Suprapubic skin (tissue), 4 donors: ENCODE data around the gene PPY. TPM values are rescaled to one million over a fixed set of nuclear protein-coding genes. Genes with fewer than 3 reads are reported as not detected.
"Not testable (repeated sequence)": the region's sequence is repeated elsewhere in the genome, so short reads cannot be mapped to it uniquely, and the experiment has no call there.

Experiments
- DNase-seq, 2 donors: peaks; one replicate each; pipeline ENCODE4 v3.0.0-alpha.2; 2019; ENCODE audit warnings: low spot score in 2 of 2
- H3K27ac ChIP-seq: fragments of 200-600 bp; sonication (generic); one replicate; pipeline ENCODE4 v1.5.1; 2019
- H3K27me3 ChIP-seq: fragments of 200-600 bp; sonication (generic); one replicate; pipeline ENCODE4 v1.5.1; 2019
- H3K36me3 ChIP-seq: fragments of 200-600 bp; sonication (generic); one replicate; pipeline ENCODE4 v1.5.1; 2019
- H3K4me1 ChIP-seq: fragments of 200-600 bp; sonication (generic); one replicate; pipeline ENCODE4 v1.5.1; 2019
- H3K4me3 ChIP-seq: fragments of 200-600 bp; sonication (generic); one replicate; pipeline ENCODE4 v1.5.1; 2019; ENCODE audit warnings: mild to moderate bottlenecking
- H3K9me3 ChIP-seq: fragments of 200-600 bp; sonication (generic); one replicate; pipeline ENCODE4 v1.5.1; 2019
- CTCF ChIP-seq, 2 donors: fragments of 200-600 bp in 1 of 2; fragments of 450-650 bp in 1 of 2; sonication (generic) in 1 of 2; IDR thresholded peaks; one replicate each; pipeline ENCODE4 v1.5.1; 2016 to 2019; ENCODE audit warnings: antibody characterized with exemption in 2 of 2, mild to moderate bottlenecking in 1 of 2, moderate library complexity in 1 of 2
- EP300 ChIP-seq: sonication (generic); formaldehyde crosslinking; IDR thresholded peaks from one replicate; pipeline ENCODE4 v1.6.1; 2017; ENCODE audit warnings: antibody characterized with exemption
- POLR2A ChIP-seq, 2 donors: fragments of 450-650 bp; IDR thresholded peaks; one replicate each; pipeline ENCODE4 v1.6.1; 2017; ENCODE audit warnings: antibody characterized with exemption in 2 of 2, mild to moderate bottlenecking in 2 of 2, moderate library complexity in 2 of 2
- POLR2AphosphoS5 ChIP-seq, 3 donors: sonication (generic); formaldehyde crosslinking; IDR thresholded peaks; one replicate each; pipeline ENCODE4 v1.6.1; 2017; ENCODE audit warnings: antibody characterized with exemption in 3 of 3
- WGBS: methylation state at CpG from one replicate; pipeline ENCODE4 v1.1.5; 2018; 5-methylcytosine and 5-hydroxymethylcytosine counted together
- total RNA-seq, 4 donors: library from RNA; depleted of rRNA; stranded (reverse); fragments of >200 nt; gene quantifications; one replicate each; pipeline ENCODE4 v1.1.0, GENCODE V29; 2016

PPY gene
- total RNA-seq, 4 donors from 2014 or later, result not detected

DNA sequence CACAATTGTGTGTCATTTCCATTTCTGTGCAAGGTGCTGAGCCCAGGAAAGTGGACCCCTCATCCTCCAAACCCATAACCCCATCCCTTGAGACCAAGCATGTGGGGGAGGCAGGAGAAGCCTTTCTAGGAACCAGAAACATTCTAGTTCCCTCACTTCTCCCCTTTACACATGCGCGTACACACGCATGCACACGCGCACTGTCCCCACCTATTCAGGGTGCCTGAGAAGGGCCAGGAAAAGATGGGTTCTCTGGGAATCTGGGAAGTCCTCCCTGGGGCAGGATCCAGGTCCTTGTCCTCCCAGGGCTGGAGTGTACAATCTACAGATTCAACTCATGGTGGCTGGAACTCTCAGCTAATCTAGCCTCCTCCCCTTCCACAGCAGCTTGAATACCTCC, 2.4 kb downstream of the PPY start:
- DNase-seq, result no peak
- Histone ChIP-seq H3K36me3 (no peaks in the 10 kb centered on the region), H3K9me3 (no peaks in the 10 kb centered on the region), H3K4me3 (no peak overlapping the region), H3K27me3 (peaks cover 23% of the 10 kb centered on the region), H3K27ac (no peak overlapping the region), H3K4me1 (peaks cover 9% of the 10 kb centered on the region)
- 94% methylated on average over 5 of the region's 5 CpGs for WGBS
- no peak for TF ChIP-seq EP300

- 97% methylated on average over 3 of the region's 3 CpGs for WGBS
These were observed 2.8 kb downstream of the PPY start for GRCh38 chr17:43939452-43939851.

DNA sequence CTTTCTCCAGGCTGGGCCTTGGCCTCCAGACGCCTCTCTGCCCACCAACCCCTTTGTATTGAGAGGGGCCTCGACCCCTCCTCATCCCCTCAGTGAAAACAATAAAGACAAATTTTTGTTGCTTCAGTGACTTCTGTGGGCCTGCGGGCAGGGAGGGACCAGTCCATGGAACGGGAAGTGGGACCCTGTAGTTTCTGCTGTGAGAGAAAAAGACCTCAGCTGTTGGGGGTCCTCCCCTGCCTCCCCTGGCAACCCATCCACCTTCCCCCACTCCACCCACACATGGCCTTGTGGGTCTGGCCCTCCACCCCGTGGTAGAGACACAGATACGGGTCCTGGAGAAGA, 3.5 kb downstream of the PPY start:
- peaks cover 27% of the 10 kb centered on the region for H3K27me3 ChIP-seq

More at GRCh38 chr17:43939452-43939851, 2.8 kb downstream of the PPY start:
- not testable (repeated sequence) for H3K36me3 ChIP-seq, H3K4me3 ChIP-seq, DNase-seq, H3K4me1 ChIP-seq, H3K27ac ChIP-seq, H3K9me3 ChIP-seq
- H3K27me3 ChIP-seq, result peaks cover 27% of the 10 kb centered on the region

GRCh38 chr17:43936434-43936833, 5.8 kb downstream of the PPY start:
- Histone ChIP-seq H3K36me3 (no peaks in the 10 kb centered on the region), H3K9me3 (no peaks in the 10 kb centered on the region), H3K4me1 (peaks cover 9% of the 10 kb centered on the region), H3K27ac (no peak overlapping the region), H3K27me3 (peaks cover 27% of the 10 kb centered on the region), H3K4me3 (no peak overlapping the region)
- DNase-seq, result no peak
- TF ChIP-seq POLR2A (IDR thresholded peaks at IDR 0.05), result no peak
- no peak for TF ChIP-seq CTCF (IDR thresholded peaks at IDR 0.05)
- TF ChIP-seq POLR2AphosphoS5 (IDR thresholded peaks at IDR 0.05), result no peak
- 87% methylated on average over 3 of the region's 3 CpGs for WGBS

More for the DNA sequence above, 3.5 kb downstream of the PPY start:
- Histone ChIP-seq H3K4me3 (no peak overlapping the region), H3K9me3 (no peaks in the 10 kb centered on the region), H3K4me1 (peaks cover 9% of the 10 kb centered on the region), H3K27ac (no peak overlapping the region), H3K36me3 (no peaks in the 10 kb centered on the region)
- WGBS, result 73% methylated on average over 5 of the region's 6 CpGs
- TF ChIP-seq EP300 (no peak), CTCF (IDR thresholded peaks at IDR 0.05) (no peak), POLR2AphosphoS5 (IDR thresholded peaks at IDR 0.05) (no peak), POLR2A (IDR thresholded peaks at IDR 0.05) (no peak)
- no peak for DNase-seq

- H3K36me3 ChIP-seq, result no peaks in the 10 kb centered on the region
- peaks cover 9% of the 10 kb centered on the region for H3K4me1 ChIP-seq
- DNase-seq, result no peak
- WGBS, result 79% methylated on average over 6 of the region's 6 CpGs
- H3K27ac ChIP-seq, result no peak overlapping the region
- H3K4me3 ChIP-seq, result no peak overlapping the region
- H3K27me3 ChIP-seq, result peaks cover 27% of the 10 kb centered on the region
- TF ChIP-seq CTCF (IDR thresholded peaks at IDR 0.05) (no peak), POLR2AphosphoS5 (IDR thresholded peaks at IDR 0.05) (no peak), POLR2A (IDR thresholded peaks at IDR 0.05) (no peak), EP300 (no peak)
- H3K9me3 ChIP-seq, result no peaks in the 10 kb centered on the region
These were observed 6.4 kb downstream of the PPY start for GRCh38 chr17:43935926-43936261.

GRCh38 chr17:43935204-43935925, 6.9 kb downstream of the PPY start:
- WGBS, result 83% methylated on average over 4 of the region's 5 CpGs
- no peak for DNase-seq
- Histone ChIP-seq H3K4me3 (no peak overlapping the region), H3K9me3 (no peaks in the 10 kb centered on the region), H3K36me3 (no peaks in the 10 kb centered on the region), H3K27me3 (peaks cover 27% of the 10 kb centered on the region), H3K4me1 (peaks cover 9% of the 10 kb centered on the region), H3K27ac (no peak overlapping the region)
- TF ChIP-seq CTCF (IDR thresholded peaks at IDR 0.05), result no peak
- TF ChIP-seq POLR2A (IDR thresholded peaks at IDR 0.05), result no peak
- no peak for TF ChIP-seq EP300
- TF ChIP-seq POLR2AphosphoS5 (IDR thresholded peaks at IDR 0.05), result no peak
